Heart right ventricle (tissue), 16 donors: ENCODE measurements around the gene ZNF764. TPM values are rescaled to one million over a fixed set of nuclear protein-coding genes. Genes with fewer than 3 reads are reported as not detected.

Experiments used
- ATAC-seq, 8 donors: fragments of 200-7000 bp; cut with Tn5 transposase; one replicate each; pipeline ENCODE4 v1.9.1; 2020; ENCODE audit warnings: mild to moderate bottlenecking in 8 of 8, moderate library complexity in 8 of 8, moderate number of reproducible peaks in 1 of 8
- DNase-seq, 2 donors: peaks; one replicate each; pipeline ENCODE4 v3.0.0-alpha.2; 2020
- H3K27ac ChIP-seq, 10 donors: fragments of 200-600 bp; sonication (generic) in 2 of 10; one replicate each; pipeline versions ENCODE4 v1.5.0 to v1.8.0; 2020 to 2022; ENCODE audit warnings: mild to moderate bottlenecking in 3 of 10
- H3K27me3 ChIP-seq, 7 donors: fragments of 200-600 bp; one replicate each; pipeline ENCODE4 v1.8.0; 2021 to 2022; ENCODE audit warnings: mild to moderate bottlenecking in 2 of 7
- H3K36me3 ChIP-seq, 9 donors: fragments of 200-600 bp; sonication (generic) in 1 of 9; one replicate each; pipeline versions ENCODE4 v1.5.0 to v1.8.0; 2020 to 2022; ENCODE audit warnings: mild to moderate bottlenecking in 2 of 9
- H3K4me1 ChIP-seq, 9 donors: fragments of 200-600 bp; sonication (generic) in 1 of 9; one replicate each; pipeline versions ENCODE4 v1.5.0 to v1.8.0; 2020 to 2022; ENCODE audit warnings: mild to moderate bottlenecking in 4 of 9
- H3K4me3 ChIP-seq, 10 donors: fragments of 200-600 bp; sonication (generic) in 2 of 10; one replicate each; pipeline versions ENCODE4 v1.5.0 to v1.8.0; 2020 to 2022; ENCODE audit warnings: mild to moderate bottlenecking in 7 of 10, moderate library complexity in 2 of 10
- H3K9me3 ChIP-seq, 11 donors: fragments of 200-600 bp in 10 of 11; sonication (generic) in 2 of 11; one replicate each; pipeline versions ENCODE4 v1.5.0 to v1.8.0; 2013 to 2022; ENCODE audit warnings: mild to moderate bottlenecking in 2 of 11, control low read depth in 1 of 11, moderate library complexity in 1 of 11
- CTCF ChIP-seq, 9 donors: fragments of 200-600 bp; sonication (generic) in 2 of 9; IDR thresholded peaks; one replicate each; pipeline versions ENCODE4 v1.5.0 to v1.8.0; 2021 to 2022; ENCODE audit warnings: antibody characterized with exemption in 9 of 9, mild to moderate bottlenecking in 5 of 9, moderate library complexity in 1 of 9
- WGBS, 2 donors: extraction: QIAGEN DNeasy Blood & Tissue Kit; methylation state at CpG; one replicate each; pipeline ENCODE4 v1.1.7; 2013; ENCODE audit warnings: inconsistent platforms in 1 of 2; 5-methylcytosine and 5-hydroxymethylcytosine counted together
- intact Hi-C, 10 donors: fragments of 100-400 bp; cut with DNase I; formaldehyde crosslinking; loops; one replicate each; pipeline versions ENCODE4 v1.11.1 to v1.14.2; 2022
- polyA plus RNA-seq, 2 donors: library from polyadenylated mRNA; stranded (reverse); fragments of 200-250 nt; gene quantifications; one replicate each; pipeline ENCODE4 v1.2.3, GENCODE V29; 2013
- total RNA-seq, 10 donors: library from RNA; stranded (reverse); fragmentation: NEBNext Ultra II Directional in 3 of 10; extraction: Animal tissue kit (Norgen Biotek cat#: 25700) in 3 of 10; gene quantifications; one replicate each; pipeline versions ENCODE4 v1.2.1 to v1.2.4, GENCODE V29; 2021 to 2023
- donor health status: Arrhythmogenic right ventricular cardiomyopathy.
- donor health status: ischemic (EF 13 %, LVEDD 7.1; RV severe dilation, severe dysfunction).
- donor health status: healthy with polysubstance abuse.
- donor health status: DM: no; HTN: yes; CAD: no.
- donor health status: DM: no; HTN: no; CAD: no.
- donor health status: ischemic (EF 25% LVEDD 6.9; RV normal size, moderate dysfunction).
- donor health status: ischemic (EF 25% LVEDD 5.7; RV mildly dilated, moderate dysfunction).
- donor health status: healthy.
- donor health status: DM: yes; HTN: yes; CAD: no.
- donor health status: Ischemic cardiomyopathy.
- donor health status: ischemic (EF 35%, LVEDD 5.7; RV mildly dilated, moderate dysfunction).
- donor health status: nonischemic (EF 11% LVEDD 7.7; RV severe dilation, severe dysfunction).
- donor health status: DM: yes; HTN: yes; CAD: no.
- donor health status: PGD.
- donor health status: ischemic (EF 29% LVEDD 5.4; RV normal size, mild dysfunction).
- donor health status: nonischemic (EF 23%, LVEDD 6.1; RV moderate dilation, normal function).

The ZNF764 gene
- total and polyA plus RNA-seq, 12 donors = 5.6 to 15.3 (median 10.3) TPM

DNA sequence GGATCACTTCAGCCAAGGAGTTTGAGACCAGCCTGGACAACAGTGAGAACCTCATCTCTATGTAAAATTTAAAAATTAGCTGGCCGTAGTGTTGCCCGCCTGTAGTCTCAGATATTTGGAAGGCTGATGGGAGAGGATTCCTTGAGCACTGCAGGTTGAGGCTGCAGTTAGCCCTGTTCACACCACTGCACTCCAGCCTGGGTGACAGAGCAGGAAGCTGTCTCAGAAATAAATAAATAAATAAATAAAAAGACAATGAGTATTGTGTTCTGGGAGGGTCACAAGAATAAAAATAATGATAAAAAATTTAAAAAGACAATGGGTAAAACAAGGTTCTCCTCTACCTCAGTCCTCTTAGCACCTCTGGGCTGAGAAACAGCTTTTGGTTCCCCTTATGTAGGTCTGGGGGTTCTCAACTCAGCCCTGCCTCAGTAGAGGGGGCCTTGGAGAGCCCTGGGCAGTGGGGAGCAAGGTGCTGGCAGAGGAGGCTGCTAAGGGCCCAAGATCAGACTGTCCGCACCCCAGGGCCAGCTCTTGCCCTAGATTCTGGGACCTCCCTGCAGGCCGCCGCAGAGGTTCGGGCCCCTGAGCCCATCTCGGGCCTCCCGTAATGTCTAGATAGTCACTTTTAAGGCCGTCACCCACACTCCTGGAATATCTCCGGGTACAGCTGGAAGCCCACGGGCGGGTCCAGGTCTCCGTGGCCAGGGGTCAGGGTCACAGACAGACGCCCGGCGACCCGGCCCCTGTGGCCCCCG, 3.4 kb downstream of the ZNF764 start:
- DNase-seq (no peak), ATAC-seq (no peak)
- intact Hi-C loops = no loop called here
- no peaks in the 10 kb centered on the region for H3K27me3 ChIP-seq
- no peak for TF ChIP-seq CTCF (IDR thresholded peaks at IDR 0.05)
- peaks cover 0 to 40% (median 15%) of the 10 kb centered on the region in 9 donors for H3K36me3 ChIP-seq
- H3K27ac ChIP-seq = peak overlapping the region in 2 of 10 donors; percentile 40 to 58
- no peaks in the 10 kb centered on the region for H3K9me3 ChIP-seq
- no peak overlapping the region for H3K4me3 ChIP-seq
- peaks cover 0 to 69% (median 48%) of the 10 kb centered on the region in 9 donors for H3K4me1 ChIP-seq
- WGBS, 2 donors = 94 to 96% methylated on average over 14 to 18 of the region's 18 CpGs

DNA sequence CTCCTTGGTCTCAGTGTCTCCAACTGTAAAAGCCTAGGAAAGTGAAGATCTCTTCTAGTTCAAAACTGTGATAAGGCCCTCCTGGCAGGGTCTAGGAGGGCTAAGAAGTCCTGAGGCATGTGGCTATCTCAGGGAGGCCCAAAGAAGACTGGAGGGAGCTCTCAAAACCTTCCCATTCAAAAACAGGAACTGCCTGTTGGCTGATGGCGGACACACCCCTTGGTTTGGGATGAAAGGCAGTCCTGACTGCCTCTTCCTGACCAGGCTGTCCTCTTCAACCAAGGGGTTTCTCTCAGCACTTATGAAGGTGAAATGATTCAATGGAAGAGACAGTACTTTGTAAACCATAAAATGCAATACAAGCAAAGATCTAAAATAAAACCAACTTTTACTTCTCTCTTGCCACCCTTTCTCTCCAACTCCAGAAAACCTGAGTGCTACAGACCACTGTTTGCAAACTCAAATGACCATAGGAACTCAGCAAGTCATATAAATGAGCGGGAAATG, 4.7 kb downstream of the ZNF764 start:
- Histone ChIP-seq H3K4me3 (no peak overlapping the region), H3K36me3 (peaks cover 0 to 40% (median 15%) of the 10 kb centered on the region in 9 donors), H3K9me3 (no peaks in the 10 kb centered on the region), H3K27me3 (no peaks in the 10 kb centered on the region), H3K27ac (peak overlapping the region in 5 of 10 donors; percentile 35 to 68 (median 43)), H3K4me1 (peaks cover 0 to 69% (median 43%) of the 10 kb centered on the region in 9 donors)
- 81 to 86% methylated on average over 2 of the region's 2 CpGs for WGBS, 2 donors
- DNase-seq (no peak), ATAC-seq (no peak)
- TF ChIP-seq CTCF (IDR thresholded peaks at IDR 0.05) = no peak
- intact Hi-C loops = loop anchor here in 1 of 10 donors (2.0 kb wide), 1 partner anchor 15 kb away; no protein-coding TSS in a partner anchor

DNA sequence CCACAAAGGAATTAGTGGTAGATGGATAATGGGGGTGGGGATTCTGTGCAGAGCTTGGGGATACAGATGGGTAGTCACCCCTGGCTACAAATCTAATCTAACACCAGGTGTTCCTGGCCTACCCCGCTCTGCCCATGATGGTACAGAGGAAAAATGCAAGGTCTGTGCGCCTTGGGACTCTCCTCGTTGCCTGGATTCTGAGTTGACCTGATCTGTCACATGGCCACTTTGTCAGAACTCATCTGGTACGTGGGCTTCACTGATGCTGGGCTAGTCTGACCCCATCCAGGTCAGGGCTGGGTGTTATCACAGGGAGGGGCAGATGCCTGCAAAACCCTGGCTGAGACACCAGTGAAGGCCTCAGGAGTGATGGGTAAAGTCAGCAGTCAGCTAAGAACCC, 5.2 kb downstream of the ZNF764 start:
- Histone ChIP-seq H3K4me1 (peaks cover 0 to 70% (median 43%) of the 10 kb centered on the region in 9 donors), H3K27me3 (no peaks in the 10 kb centered on the region), H3K4me3 (no peak overlapping the region), H3K27ac (peak overlapping the region in 9 of 10 donors; percentile 2 to 68 (median 38)), H3K9me3 (no peaks in the 10 kb centered on the region), H3K36me3 (peaks cover 0 to 40% (median 15%) of the 10 kb centered on the region in 9 donors)
- DNase-seq (no peak), ATAC-seq (no peak)
- TF ChIP-seq CTCF (IDR thresholded peaks at IDR 0.05) = no peak
- WGBS, 2 donors = 74 to 78% methylated on average over 4 of the region's 4 CpGs
- intact Hi-C loops = loop anchor here in 1 of 10 donors (2.0 kb wide), 1 partner anchor 14 kb away; no protein-coding TSS in a partner anchor

DNA sequence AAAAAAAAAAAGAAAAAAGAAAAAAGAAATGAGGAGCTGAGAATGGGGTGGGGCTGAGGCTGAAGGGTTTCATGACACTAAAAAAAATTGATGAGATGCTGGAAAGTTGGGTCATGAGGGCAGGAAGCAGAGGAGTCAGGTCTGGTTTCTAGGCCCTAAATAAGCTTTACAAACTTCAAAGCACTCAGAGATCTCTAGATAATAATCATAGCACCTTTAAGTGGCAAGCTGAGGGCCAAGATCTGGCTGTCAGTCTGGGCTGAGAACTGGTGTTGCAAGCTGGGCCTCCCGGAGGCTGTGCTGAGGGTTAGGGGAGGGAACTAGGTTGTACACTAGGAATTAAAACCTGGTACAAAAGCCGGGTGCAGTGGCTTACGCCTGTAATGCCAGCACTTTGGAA, 6.4 kb downstream of the ZNF764 start:
- no peaks in the 10 kb centered on the region for H3K27me3 ChIP-seq
- H3K4me3 ChIP-seq = no peak overlapping the region
- TF ChIP-seq CTCF (IDR thresholded peaks at IDR 0.05) = no peak
- 74% methylated on average over 3 of the region's 3 CpGs for WGBS, 2 donors
- no peak for ATAC-seq
- peaks cover 0 to 40% (median 15%) of the 10 kb centered on the region in 9 donors for H3K36me3 ChIP-seq
- no peaks in the 10 kb centered on the region for H3K9me3 ChIP-seq
- peaks cover 0 to 62% (median 33%) of the 10 kb centered on the region in 9 donors for H3K4me1 ChIP-seq
- intact Hi-C loops = loop anchor here in 1 of 10 donors (2.0 kb wide), 1 partner anchor 13 kb away; no protein-coding TSS in a partner anchor
- peak overlapping the region in 8 of 10 donors; percentile 2 to 68 (median 40) for H3K27ac ChIP-seq
- DNase-seq = no peak
